Right atrium auricular region (tissue), 2 donors: ENCODE data around the gene KLRG1. TPM values are rescaled to one million over a fixed set of nuclear protein-coding genes. Genes with fewer than 3 reads are reported as not detected.

Experiments
- DNase-seq: peaks from one replicate; pipeline ENCODE4 v3.0.0-alpha.2; 2019; ENCODE audit warnings: low spot score
- H3K27ac ChIP-seq, 2 donors: fragments of 200-600 bp; sonication (generic); 1 replicate in 1 of 2; 2 replicates in 1 of 2; pipeline ENCODE4 v1.5.1; 2016 to 2019
- H3K27me3 ChIP-seq, 2 donors: fragments of 200-600 bp; sonication (generic); one replicate each; pipeline versions ENCODE4 v1.5.1 to v1.6.0; 2017 to 2019
- H3K36me3 ChIP-seq: fragments of 200-600 bp; sonication (generic); one replicate; pipeline ENCODE4 v1.5.1; 2016
- H3K4me1 ChIP-seq, 2 donors: fragments of 200-600 bp; sonication (generic); one replicate each; pipeline versions ENCODE4 v1.5.1 to v1.6.0; 2017 to 2019
- H3K4me3 ChIP-seq, 2 donors: fragments of 200-600 bp; sonication (generic); 1 replicate in 1 of 2; 2 replicates in 1 of 2; pipeline ENCODE4 v1.5.1; 2017 to 2019; ENCODE audit warnings: mild to moderate bottlenecking in 1 of 2, moderate library complexity in 1 of 2
- H3K9me3 ChIP-seq, 2 donors: fragments of 200-600 bp; sonication (generic); one replicate each; pipeline ENCODE4 v1.5.1; 2019
- CTCF ChIP-seq, 2 donors: fragments of 200-600 bp; sonication (generic); IDR thresholded peaks; one replicate each; pipeline ENCODE4 v1.5.1; 2019; ENCODE audit warnings: antibody characterized with exemption in 2 of 2
- total RNA-seq, 2 donors: library from RNA; depleted of rRNA; stranded (reverse); fragments of >200 nt; gene quantifications; one replicate each; pipeline ENCODE4 v1.1.0, GENCODE V29; 2016

The KLRG1 gene
- total RNA-seq, 2 donors from 2014 or later: 1.7 to 3.3 TPM

DNA sequence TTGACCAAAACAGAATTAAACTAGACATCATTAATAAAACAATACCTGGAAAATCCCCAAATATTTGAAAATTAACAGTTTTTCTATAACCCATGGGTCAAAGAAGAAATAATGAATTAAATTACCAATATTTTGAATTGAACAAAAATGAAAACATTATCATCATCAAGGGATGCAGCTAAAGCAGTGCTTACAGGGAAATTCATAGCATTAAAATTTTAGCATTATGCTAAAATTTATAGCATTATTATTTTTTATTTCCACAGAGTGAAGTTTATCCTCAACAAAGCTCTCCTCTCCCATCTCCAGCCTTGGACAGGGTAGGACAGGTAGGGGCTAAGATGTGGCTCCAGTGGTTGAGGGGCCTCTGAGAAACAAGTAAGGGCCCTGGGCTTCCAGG is 20.6 kb upstream of the KLRG1 start:
- Histone ChIP-seq H3K27ac (no peak overlapping the region), H3K9me3 (peaks cover 0 to 26% of the 10 kb centered on the region in 2 donors), H3K4me3 (no peak overlapping the region), H3K27me3 (no peaks in the 10 kb centered on the region), H3K4me1 (no peaks in the 10 kb centered on the region), H3K36me3 (no peaks in the 10 kb centered on the region)
- DNase-seq: no peak
- TF ChIP-seq CTCF (IDR thresholded peaks at IDR 0.05): no peak

DNA sequence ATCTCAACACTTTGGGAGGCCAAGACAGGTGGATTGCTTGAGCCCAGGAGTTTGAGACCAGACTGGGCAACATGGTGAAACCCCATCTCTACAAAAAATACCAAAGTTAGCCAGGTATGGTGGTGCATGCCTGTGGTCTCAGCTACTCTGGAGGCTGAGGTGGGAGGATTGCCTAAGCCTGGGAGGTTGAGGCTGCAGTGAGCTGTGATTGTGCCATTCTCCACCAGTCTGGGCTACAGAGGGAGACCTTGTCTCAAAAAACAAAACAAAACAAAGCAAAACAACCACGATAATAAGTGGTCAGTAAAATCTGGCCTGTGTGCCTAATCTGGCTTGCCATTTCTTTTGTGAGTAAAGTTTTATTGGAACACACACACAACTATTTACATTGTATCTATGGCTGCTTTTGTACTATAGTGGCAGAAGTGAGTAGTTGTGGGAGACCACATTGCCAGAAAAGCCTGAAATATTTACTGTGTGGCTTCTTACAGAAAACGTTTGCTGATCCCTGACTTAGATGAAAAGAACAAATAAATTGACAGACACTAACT is 19.4 kb upstream of the KLRG1 start:
- H3K36me3 ChIP-seq: no peaks in the 10 kb centered on the region
- H3K27ac ChIP-seq: no peak overlapping the region
- no peaks in the 10 kb centered on the region for H3K4me1 ChIP-seq
- no peaks in the 10 kb centered on the region for H3K27me3 ChIP-seq
- no peak for DNase-seq
- H3K4me3 ChIP-seq: no peak overlapping the region
- no peak for TF ChIP-seq CTCF (IDR thresholded peaks at IDR 0.05)
- H3K9me3 ChIP-seq: peaks cover 0 to 31% of the 10 kb centered on the region in 2 donors

- Histone ChIP-seq H3K27ac (no peak overlapping the region), H3K4me3 (no peak overlapping the region), H3K27me3 (no peaks in the 10 kb centered on the region), H3K4me1 (no peaks in the 10 kb centered on the region), H3K36me3 (no peaks in the 10 kb centered on the region), H3K9me3 (peaks cover 0 to 31% of the 10 kb centered on the region in 2 donors)
- no peak for DNase-seq
- no peak for TF ChIP-seq CTCF (IDR thresholded peaks at IDR 0.05)
These were observed 18.9 kb upstream of the KLRG1 start for GRCh38 chr12:8970432-8970831.

DNA sequence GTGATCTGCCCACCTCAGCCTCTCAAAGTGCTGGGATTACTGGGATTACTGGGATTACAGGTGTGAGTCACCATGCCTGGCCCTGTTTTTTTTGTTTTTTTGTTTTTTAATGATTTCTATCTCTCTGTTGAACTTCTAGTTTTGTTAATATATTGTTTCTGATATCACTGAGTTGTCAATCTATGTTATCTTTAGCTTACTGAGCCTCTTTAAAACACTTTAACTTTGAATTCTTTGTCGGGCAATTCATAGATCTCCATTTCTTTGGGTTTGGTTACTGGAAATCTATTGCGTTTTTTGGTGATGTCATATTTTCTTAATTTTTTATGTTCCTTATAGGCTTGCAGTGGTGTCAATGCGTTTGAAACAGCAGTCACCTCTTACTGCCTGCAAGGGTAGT is 9.2 kb upstream of the KLRG1 start:
- no peak for TF ChIP-seq CTCF (IDR thresholded peaks at IDR 0.05)
- Histone ChIP-seq H3K4me3 (no peak overlapping the region), H3K4me1 (no peaks in the 10 kb centered on the region), H3K36me3 (no peaks in the 10 kb centered on the region), H3K27me3 (no peaks in the 10 kb centered on the region), H3K9me3 (peaks cover 0 to 37% of the 10 kb centered on the region in 2 donors), H3K27ac (no peak overlapping the region)
- no peak for DNase-seq

DNA sequence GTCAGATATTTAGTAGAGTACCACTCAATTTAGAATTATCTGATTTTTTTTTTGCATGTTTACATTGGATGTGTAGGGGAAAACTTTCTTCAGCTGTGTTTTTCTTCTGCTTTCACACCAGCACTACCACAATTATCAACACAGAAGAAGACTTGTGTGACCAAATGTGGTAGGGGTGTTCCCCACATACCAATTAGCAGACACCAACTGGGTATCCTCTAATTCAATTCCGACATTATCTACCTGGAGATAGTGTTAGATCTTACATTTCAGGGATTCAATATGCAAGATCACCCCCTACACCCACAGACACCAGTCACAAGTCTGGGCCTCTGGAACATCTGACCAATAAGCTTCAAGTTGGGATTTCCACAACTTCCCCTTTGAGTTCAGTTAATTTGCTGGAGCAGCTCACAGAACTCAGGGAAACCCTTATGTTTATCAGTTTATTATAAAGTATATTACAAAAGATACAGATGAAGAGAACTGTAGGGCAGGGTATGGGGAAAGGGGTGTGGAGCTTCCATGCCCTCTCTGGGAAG is 4.1 kb upstream of the KLRG1 start:
- no peak for DNase-seq
- no peak overlapping the region for H3K4me3 ChIP-seq
- peaks cover 0 to 7% of the 10 kb centered on the region in 2 donors for H3K4me1 ChIP-seq
- H3K27ac ChIP-seq: no peak overlapping the region
- H3K9me3 ChIP-seq: peaks cover 0 to 11% of the 10 kb centered on the region in 2 donors
- H3K36me3 ChIP-seq: no peaks in the 10 kb centered on the region
- no peaks in the 10 kb centered on the region for H3K27me3 ChIP-seq
- TF ChIP-seq CTCF (IDR thresholded peaks at IDR 0.05): no peak

GRCh38 chr12:8987163-8987562 is 2.2 kb upstream of the KLRG1 start:
- no peak for TF ChIP-seq CTCF (IDR thresholded peaks at IDR 0.05)
- no peak overlapping the region for H3K27ac ChIP-seq
- no peaks in the 10 kb centered on the region for H3K9me3 ChIP-seq
- no peaks in the 10 kb centered on the region for H3K36me3 ChIP-seq
- DNase-seq: no peak
- H3K4me3 ChIP-seq: no peak overlapping the region
- H3K27me3 ChIP-seq: no peaks in the 10 kb centered on the region
- peaks cover 0 to 16% of the 10 kb centered on the region in 2 donors for H3K4me1 ChIP-seq
